Measurements from ENCODE around the gene DPM2. TPM values are rescaled to one million over a fixed set of nuclear protein-coding genes. Genes with fewer than 3 reads are reported as not detected.

The DPM2 gene
- total and polyA plus RNA-seq, 9 donors = 10.6 to 37.1 (median 27.3) TPM

DNA sequence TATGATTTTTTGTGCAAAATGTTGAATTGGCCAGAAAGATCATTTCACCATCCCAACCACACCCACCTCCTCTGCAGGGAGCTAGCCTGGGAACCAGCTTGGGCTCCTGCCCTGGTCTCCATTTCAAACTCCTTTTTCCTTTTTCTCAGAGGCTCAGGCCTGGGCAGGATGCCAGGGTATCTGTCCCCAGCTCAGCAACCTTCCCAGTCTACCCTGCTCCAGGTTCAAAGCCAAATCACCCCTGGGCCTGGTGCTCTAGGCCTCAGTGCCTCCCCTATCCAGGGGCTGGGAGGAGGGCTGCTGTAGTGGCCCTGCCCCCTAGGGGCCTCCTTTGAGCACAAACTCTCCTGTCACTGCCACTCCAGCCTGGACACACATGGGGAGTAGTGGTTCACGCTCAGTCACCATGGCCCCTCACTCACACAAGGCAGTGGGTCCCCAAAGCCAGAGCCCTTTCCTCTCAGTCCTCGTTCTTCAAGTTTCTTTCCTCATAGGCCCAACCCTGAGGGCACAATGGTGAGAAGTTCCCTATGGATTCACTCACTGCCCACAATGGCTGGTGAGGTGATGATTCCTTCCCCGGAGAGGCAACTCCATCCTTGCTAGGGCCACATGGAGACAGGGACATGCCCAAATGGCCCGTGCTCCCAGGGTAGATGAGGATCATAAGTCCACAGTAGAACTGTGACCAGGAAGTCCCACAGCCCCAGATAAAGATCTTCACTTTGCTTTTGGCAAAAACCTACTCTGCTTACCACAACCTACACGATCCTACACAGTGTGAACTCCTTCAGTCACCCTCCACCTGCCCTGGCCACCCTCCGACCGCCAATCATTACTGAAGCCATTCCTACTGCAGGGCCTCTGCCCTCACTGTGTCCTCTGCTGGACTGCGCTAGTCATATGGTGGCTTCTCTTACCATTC is 19.2 kb downstream of the DPM2 start:
- no peaks in the 10 kb centered on the region for H3K36me3 ChIP-seq
- intact Hi-C loops (cut with DNase I) = loop anchor here in 1 of 4 donors (5.0 kb wide), 1 partner anchor 131 kb away; the partner anchor contains the start of gene CDK9
- TF ChIP-seq, protein P1, sequence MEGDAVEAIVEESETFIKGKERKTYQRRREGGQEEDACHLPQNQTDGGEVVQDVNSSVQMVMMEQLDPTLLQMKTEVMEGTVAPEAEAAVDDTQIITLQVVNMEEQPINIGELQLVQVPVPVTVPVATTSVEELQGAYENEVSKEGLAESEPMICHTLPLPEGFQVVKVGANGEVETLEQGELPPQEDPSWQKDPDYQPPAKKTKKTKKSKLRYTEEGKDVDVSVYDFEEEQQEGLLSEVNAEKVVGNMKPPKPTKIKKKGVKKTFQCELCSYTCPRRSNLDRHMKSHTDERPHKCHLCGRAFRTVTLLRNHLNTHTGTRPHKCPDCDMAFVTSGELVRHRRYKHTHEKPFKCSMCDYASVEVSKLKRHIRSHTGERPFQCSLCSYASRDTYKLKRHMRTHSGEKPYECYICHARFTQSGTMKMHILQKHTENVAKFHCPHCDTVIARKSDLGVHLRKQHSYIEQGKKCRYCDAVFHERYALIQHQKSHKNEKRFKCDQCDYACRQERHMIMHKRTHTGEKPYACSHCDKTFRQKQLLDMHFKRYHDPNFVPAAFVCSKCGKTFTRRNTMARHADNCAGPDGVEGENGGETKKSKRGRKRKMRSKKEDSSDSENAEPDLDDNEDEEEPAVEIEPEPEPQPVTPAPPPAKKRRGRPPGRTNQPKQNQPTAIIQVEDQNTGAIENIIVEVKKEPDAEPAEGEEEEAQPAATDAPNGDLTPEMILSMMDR (IDR thresholded peaks at IDR 0.05) = no peak
- no peak for TF ChIP-seq POLR2A (IDR thresholded peaks at IDR 0.05)
- TF ChIP-seq EP300 (IDR thresholded peaks at IDR 0.05) = no peak
- peaks cover 6% of the 10 kb centered on the region for H3K4me1 ChIP-seq (ENCODE audit: insufficient read depth)
- no peak overlapping the region for H3K27ac ChIP-seq
- no peaks in the 10 kb centered on the region for H3K9me3 ChIP-seq
- DNase-seq = peak in 2 of 5 donors; percentile 63 to 75
- H3K27me3 ChIP-seq = no peaks in the 10 kb centered on the region
- no peak overlapping the region for H3K4me3 ChIP-seq
- WGBS, 3 donors = 90 to 93% (median 91%) methylated on average over 8 of the region's 8 CpGs

DNA sequence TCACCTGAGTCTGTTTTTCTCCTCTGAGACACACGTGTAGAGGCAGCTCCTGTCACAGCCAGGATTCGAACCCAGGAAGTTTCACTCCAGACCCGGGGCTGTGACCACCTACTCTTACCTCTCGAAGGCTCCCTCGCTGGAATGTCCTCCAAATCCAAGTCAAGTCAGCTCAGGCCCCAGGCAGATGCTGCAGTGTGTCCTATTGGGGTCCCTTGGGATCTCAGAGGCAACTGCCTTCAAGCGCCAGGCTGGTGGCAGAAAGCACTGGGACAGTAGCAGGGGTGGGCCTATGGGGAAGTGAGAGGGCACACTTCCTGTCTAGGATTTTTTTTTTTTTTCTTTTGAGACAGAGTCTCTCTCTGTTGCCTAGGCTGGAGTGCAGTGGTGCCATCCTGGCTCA is 20.1 kb downstream of the DPM2 start:
- TF ChIP-seq, protein P1 (IDR thresholded peaks at IDR 0.05) = no peak
- intact Hi-C loops (cut with DNase I) = loop anchor here in 1 of 4 donors (5.0 kb wide), 1 partner anchor 130 kb away; the partner anchor contains the start of gene CDK9
- DNase-seq = peak in 1 of 5 donors; percentile 33
- Histone ChIP-seq H3K27me3 (no peaks in the 10 kb centered on the region), H3K4me1 (ENCODE audit: insufficient read depth) (peaks cover 6% of the 10 kb centered on the region), H3K4me3 (no peak overlapping the region), H3K36me3 (no peaks in the 10 kb centered on the region), H3K9me3 (no peaks in the 10 kb centered on the region), H3K27ac (peak overlapping the region in 1 of 2 donors; percentile 69)
- WGBS, 3 donors = 61 to 64% (median 62%) methylated on average over 6 of the region's 6 CpGs

DNA sequence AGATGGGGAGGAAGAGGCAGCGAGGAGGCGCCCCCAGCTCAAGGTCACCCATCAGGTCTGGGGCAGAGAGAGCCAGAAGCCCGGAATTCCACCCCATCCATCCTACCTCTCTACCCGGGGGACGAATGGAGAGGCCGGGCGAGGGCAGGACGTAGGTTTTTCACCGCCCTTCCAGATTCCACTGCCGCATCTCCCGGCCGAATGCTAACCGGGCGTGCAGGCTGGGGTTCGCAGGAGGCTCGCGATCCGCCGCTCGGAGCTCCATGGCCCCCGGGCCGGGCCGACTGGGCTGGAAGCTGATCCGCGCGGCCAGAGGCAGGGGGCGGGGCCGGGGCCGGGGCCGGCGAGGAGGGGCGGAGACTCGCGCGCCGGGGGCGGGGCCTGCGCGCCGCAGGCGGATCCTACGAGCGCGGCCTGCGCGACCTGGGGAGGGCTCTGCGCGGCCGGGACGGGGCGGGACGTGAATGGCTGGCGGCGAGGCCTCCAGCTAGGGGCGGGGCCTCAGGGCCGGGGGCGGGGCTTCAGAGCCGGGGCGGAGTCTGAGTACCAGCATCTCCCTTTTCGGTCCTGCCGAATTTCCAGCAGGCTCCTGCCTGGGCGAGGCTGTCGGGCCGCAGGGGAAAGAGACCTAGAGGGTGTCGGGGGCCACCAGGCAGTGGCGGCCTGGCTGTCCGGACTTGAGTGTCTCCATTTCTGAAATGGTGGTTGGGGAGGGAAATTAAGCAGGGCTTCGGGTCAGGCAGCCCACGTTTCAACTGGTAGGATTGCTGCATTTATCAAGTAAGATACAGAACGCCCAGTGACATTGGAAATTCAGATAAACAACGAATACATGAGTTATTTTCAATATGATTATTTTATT is 20.7 kb downstream of the DPM2 start, which contains the start of gene ST6GALNAC4:
TSS of gene ST6GALNAC4 (minus strand) at position 322 of the 862 bp plus-strand sequence. CDS start 622 bp downstream, outside the sequence.
- 1 to 2% (median 2%) methylated on average over 44 to 71 of the region's 71 CpGs for WGBS, 3 donors
- TF ChIP-seq EP300 (IDR thresholded peaks at IDR 0.05) (peak; percentile 9), POLR2A (IDR thresholded peaks at IDR 0.05) (peak; percentile 64)
- TF ChIP-seq, protein P1 (IDR thresholded peaks at IDR 0.05) = no peak
- peak within 1 kb of the TSS; percentile 76 for H3K4me3 ChIP-seq
- no peaks in the 10 kb centered on the region for H3K27me3 ChIP-seq
- peaks cover 6% of the 10 kb centered on the region for H3K4me1 ChIP-seq (ENCODE audit: insufficient read depth)
- H3K36me3 ChIP-seq = no peaks in the 10 kb centered on the region
- no peaks in the 10 kb centered on the region for H3K9me3 ChIP-seq
- intact Hi-C loops (cut with DNase I) = loop anchor here in 1 of 4 donors (5.0 kb wide), 1 partner anchor 130 kb away; the partner anchor contains the start of gene CDK9
- DNase-seq = peak; percentile 94 to 98 (median 97)
- peak within 1 kb of the TSS; percentile 39 to 69 for H3K27ac ChIP-seq
